ENCODE results near the gene DNAJA4. TPM values are rescaled to one million over a fixed set of nuclear protein-coding genes. Genes with fewer than 3 reads are reported as not detected.

The DNAJA4 gene
- total RNA-seq, 3 donors from 2014 or later, result 16.0 to 28.1 (median 22.6) TPM

GRCh38 chr15:78224023-78224411 lies 40.3 kb upstream of the DNAJA4 start:
- H3K27ac ChIP-seq, result peak overlapping the region in 1 of 2 donors; percentile 19
- no peak overlapping the region for H3K4me3 ChIP-seq
- no peak for DNase-seq (ENCODE audit: low spot score in 2 of 2)
- TF ChIP-seq CTCF (IDR thresholded peaks at IDR 0.05) (no peak), POLR2A (IDR thresholded peaks at IDR 0.05) (no peak), POLR2AphosphoS5 (IDR thresholded peaks at IDR 0.05) (no peak)
- intact Hi-C loops (cut with DNase I; ENCODE audit: low total_unique reads), result no loop called here
- no peaks in the 10 kb centered on the region for H3K4me1 ChIP-seq
- no peaks in the 10 kb centered on the region for H3K36me3 ChIP-seq
- H3K9me3 ChIP-seq, result no peaks in the 10 kb centered on the region
- H3K27me3 ChIP-seq, result no peaks in the 10 kb centered on the region

- H3K9me3 ChIP-seq, result no peaks in the 10 kb centered on the region
- H3K36me3 ChIP-seq, result no peaks in the 10 kb centered on the region
- no peak for DNase-seq (ENCODE audit: low spot score in 2 of 2)
- intact Hi-C loops (cut with DNase I; ENCODE audit: low total_unique reads), result no loop called here
- TF ChIP-seq CTCF (IDR thresholded peaks at IDR 0.05) (no peak), POLR2A (IDR thresholded peaks at IDR 0.05) (no peak), POLR2AphosphoS5 (IDR thresholded peaks at IDR 0.05) (no peak)
- H3K27ac ChIP-seq, result no peak overlapping the region
- no peak overlapping the region for H3K4me3 ChIP-seq
- no peaks in the 10 kb centered on the region for H3K27me3 ChIP-seq
- H3K4me1 ChIP-seq, result no peaks in the 10 kb centered on the region
Observed at GRCh38 chr15:78225783-78226541, 38.4 kb upstream of the DNAJA4 start.

- no peaks in the 10 kb centered on the region for H3K4me1 ChIP-seq
- no peaks in the 10 kb centered on the region for H3K9me3 ChIP-seq
- TF ChIP-seq POLR2A (IDR thresholded peaks at IDR 0.05) (no peak), CTCF (IDR thresholded peaks at IDR 0.05) (no peak), POLR2AphosphoS5 (IDR thresholded peaks at IDR 0.05) (no peak)
- no peaks in the 10 kb centered on the region for H3K36me3 ChIP-seq
- DNase-seq (ENCODE audit: low spot score in 2 of 2), result peak in 1 of 2 donors; percentile 25
- H3K27me3 ChIP-seq, result peaks cover 0 to 5% of the 10 kb centered on the region in 2 donors
- intact Hi-C loops (cut with DNase I; ENCODE audit: low total_unique reads), result no loop called here
- no peak overlapping the region for H3K27ac ChIP-seq
- no peak overlapping the region for H3K4me3 ChIP-seq
Observed at GRCh38 chr15:78228356-78228996, 35.9 kb upstream of the DNAJA4 start.

- TF ChIP-seq POLR2A (IDR thresholded peaks at IDR 0.05), result no peak
- TF ChIP-seq CTCF (IDR thresholded peaks at IDR 0.05), result no peak
- TF ChIP-seq POLR2AphosphoS5 (IDR thresholded peaks at IDR 0.05), result no peak
- Histone ChIP-seq H3K4me1 (no peaks in the 10 kb centered on the region), H3K9me3 (no peaks in the 10 kb centered on the region), H3K27ac (no peak overlapping the region), H3K36me3 (no peaks in the 10 kb centered on the region), H3K27me3 (peaks cover 0 to 9% of the 10 kb centered on the region in 2 donors), H3K4me3 (no peak overlapping the region)
- no peak for DNase-seq (ENCODE audit: low spot score in 2 of 2)
- intact Hi-C loops (cut with DNase I; ENCODE audit: low total_unique reads), result loop anchor here (10.0 kb wide), 1 partner anchor 105 kb away; no protein-coding TSS in a partner anchor
Observed at GRCh38 chr15:78229431-78230406, 34.6 kb upstream of the DNAJA4 start.
